ENCODE data around the gene CAMK2N1.

The CAMK2N1 gene

DNA sequence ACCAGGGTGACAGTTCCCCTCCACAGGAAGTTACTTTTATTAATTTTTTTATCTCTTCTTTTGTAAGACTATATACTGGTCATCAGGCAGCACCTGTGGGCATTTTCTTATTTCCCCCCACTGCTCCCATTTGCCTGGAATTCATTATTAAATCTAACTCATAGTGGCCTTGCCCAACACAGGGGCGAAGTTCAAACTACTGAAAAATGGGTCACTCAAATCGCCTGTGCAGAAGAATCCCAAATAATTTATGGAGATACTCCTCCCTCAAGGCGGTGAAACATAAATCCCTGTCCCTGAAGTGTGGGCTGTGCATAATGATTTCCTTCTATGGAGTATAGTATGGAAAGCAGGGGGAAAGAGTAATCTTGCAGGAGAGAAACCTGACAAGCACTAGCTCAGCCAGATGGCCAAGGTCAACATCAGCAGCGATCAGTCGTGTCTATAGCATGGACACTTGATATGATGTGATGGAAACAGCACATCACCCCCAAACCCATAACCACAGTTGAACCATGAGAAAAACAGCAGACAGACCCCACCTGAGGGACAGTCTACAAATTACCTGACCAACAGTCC is 7.9 kb downstream of the CAMK2N1 start:
- no peak for DNase-seq (ENCODE audit: low read depth in 2 of 2)

DNA sequence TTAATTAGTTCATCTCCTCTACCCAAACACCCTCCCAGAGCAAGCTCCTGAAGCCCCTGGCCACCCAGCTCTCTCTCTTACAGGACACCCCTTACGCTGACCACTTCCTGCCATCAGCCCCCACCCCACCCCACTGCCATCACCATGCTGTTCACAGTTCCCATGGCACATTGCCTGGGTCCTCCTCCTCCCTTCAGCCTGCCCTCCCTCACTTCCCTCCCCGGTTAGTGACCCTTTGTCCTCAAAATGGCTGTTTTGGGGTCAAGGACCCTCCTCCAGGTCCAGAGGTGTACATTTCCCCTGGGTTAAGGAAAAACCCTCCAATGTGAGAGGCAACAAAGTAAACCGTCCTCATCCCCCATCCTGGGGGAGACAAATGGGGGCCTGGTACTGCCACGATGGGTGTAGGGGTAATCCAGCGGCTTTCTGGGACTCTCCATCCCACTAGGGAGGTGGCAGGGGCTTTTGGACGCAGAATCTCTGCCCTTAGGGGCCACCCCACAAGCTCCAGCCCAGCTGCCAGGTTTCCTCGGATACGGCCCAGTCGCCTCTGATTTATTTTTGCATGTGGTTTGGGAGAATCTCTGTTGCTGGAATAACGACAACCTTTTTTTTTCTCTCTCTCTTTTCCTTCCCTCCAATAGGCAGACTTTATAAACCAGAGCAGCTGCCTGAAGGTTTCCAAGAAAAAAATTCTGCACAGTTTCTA is 8.5 kb downstream of the CAMK2N1 start:
- DNase-seq (ENCODE audit: low read depth in 2 of 2): no peak

DNA sequence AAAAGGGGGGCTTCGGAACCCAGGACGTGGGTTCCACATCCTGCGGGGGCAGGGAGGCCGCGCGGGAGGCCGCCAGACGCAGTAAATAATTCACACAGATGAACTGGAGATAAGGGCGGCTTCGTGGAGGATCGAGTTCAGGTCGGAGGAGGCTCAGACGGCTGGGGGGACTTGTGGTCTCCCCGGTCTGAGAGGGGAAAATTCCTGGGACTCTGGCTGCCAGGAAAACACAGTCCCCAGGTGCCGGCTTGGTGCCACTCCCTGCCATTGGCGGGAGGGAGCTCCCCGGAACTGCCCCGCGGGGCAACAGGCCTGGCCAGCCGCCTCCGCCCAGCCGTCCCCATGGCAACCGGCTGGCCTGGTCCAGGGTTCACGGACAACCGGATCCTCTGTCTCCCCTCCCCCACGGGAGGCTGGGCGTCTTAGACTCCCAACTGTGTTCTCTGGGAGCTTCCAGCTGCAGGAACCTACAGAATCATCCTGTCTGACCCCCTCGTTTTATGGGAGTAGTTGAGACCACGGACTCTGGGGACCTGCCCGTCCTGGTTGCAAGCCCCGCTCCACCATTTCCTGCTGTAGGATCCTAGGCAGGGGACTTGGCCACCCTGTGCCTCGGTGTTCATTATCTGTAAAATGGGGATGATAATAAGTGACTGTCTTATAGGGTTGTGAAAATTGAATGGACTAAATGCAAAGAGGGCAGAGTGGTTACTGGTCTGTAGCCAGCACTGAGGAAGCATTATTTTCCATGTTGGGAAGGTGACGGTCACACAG is 9.6 kb downstream of the CAMK2N1 start:
- no peak for DNase-seq (ENCODE audit: low read depth in 2 of 2)

DNA sequence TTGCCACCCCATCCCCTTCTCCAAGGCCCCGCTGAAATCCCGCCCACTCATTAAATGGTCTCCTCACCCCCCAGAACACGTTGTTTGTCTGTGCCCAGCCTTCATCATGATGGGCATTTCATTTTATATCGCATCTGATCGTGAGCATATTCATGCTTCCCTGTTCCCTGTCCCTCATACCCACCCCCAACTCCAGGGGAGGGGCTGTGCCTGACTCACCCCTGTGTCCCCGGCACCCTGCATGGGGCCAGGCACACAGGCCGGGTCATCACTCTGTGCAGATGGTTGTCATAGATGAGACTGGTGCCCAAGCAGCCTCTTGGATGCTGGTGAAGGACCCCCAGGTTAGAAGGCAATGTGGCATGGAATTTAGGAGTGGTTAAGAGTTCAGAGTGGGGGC is 11.0 kb downstream of the CAMK2N1 start:
- no peak for DNase-seq (ENCODE audit: low read depth in 2 of 2)

DNA sequence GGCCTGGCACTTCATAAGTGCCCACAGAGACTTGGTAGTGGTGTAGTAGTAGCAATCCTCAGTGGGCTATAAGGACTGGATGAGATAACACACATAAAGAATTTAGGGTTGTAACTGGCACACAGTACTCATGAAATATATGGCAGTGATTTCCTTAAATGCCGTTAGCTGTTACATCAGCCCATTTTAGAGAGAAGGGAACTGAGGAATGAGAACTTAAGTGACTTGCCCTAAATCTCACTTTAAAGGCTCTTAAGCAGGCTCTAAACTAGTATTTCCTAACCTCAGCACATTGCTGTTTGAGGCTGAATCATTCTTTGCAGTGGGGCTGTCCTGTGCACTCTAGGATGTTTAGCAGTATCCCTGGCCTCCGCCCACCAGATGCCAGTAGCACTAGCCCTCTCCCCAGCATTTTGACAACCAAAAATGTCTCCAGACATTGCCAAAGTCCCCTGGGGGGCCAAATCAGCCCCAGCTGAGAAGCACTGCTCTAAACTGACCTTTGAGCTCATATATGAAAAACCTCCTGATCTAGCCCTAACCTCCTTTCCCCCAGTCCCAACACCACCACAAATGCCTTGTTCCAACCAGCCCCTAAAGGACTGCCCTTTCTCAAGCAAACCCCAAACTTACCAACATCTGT is 11.6 kb downstream of the CAMK2N1 start:
- no peak for DNase-seq (ENCODE audit: low read depth in 2 of 2)

DNA sequence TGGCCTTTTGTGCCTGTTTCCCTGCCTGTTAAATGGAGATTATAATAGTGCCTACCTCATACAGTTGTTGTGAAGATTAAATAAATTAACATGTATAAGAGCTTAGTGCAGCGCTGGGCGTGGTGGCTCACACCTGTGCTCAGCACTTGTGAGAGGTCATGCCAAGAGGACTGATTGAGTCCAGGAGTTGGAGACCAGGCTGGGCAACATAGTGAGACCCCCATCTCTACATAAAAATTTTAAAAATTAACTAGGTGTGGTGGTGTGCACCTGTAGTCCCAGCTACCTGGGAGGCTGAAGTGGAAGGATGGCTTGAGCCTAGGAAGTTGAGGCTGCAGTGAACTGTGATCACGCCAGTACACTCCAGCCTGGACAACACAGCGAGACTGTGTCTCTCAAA is 12.1 kb downstream of the CAMK2N1 start:
- DNase-seq (ENCODE audit: low read depth in 2 of 2): no peak

DNA sequence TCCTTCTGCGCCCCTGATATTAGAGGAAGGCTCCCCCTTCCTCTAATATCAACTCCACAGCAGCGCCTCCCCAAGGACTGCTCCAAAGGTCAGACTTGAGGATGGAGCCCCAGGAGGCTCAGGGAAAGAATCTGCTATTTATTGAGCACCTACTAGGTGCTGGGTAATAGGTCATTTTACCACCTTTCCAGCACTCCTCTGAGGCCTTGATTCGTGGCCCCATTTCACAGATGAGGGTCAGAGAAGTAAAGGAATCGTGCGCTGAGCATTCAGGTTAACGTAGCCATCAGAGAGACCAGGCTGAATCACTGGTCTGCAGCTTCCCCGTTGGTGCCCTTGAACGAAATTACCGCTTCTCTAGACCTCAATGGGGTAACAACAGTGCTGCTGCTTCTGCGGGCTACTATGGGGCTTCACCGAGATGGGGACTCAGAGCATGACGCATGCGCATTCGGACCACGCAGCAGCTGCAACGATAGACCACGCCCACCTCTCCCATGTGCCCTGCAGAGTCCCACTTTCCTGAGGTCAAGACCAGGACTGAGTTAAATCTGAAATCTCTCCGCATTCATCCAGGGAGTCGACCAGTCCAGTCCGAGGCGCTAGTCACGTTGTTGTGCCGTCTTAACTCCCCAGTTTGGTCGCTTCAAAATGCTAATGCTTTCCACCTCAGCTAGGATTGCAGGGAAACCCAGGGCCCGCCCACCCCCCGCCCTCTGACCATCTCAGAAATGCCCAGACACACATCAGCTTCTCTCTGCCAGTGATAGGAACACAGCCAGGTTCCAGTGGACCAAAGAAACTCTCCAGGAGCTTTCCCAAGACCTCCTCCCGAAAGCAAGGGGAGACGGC is 12.9 kb downstream of the CAMK2N1 start:
- peak in 1 of 2 donors; percentile 14 for DNase-seq (ENCODE audit: low read depth in 2 of 2)

DNA sequence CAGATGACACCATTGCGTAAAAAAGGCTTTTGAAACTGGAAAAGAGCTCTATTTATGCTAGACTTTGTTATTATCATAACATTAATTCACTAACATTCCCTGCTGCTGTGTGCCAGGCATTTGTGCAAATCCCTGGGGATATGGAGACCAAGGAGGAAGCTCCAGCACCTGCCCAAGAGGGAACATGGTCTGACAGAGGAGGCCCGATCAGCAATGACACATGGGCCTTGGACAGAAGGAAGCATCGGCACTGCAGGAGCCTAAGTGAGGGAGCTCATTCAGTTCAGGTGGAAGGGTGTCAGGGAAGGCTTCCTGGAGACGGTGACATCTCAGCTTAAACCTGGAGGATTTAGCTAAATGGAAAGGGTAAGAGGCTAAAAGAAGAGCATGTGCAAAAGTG is 13.9 kb downstream of the CAMK2N1 start:
- no peak for DNase-seq (ENCODE audit: low read depth in 2 of 2)

DNA sequence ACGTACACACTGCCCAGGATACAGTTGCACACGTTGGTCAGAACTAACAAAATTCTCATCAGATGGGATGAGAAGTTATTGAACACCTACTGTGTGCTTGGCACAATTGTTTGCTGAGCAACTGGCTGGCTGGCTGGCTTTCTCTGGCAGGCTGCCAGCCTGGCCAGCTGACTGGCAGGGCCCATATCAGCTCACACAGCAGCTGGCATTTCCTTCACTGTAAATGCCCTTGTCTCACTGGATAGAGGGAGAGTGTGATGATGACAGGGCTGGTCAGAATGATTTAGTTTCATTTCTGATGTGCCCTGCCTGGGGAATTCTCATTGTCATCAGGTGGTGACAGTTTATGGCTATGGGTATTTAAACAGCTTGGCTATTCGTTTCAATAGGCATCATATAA is 15.8 kb downstream of the CAMK2N1 start:
- DNase-seq (ENCODE audit: low read depth in 2 of 2): no peak

DNA sequence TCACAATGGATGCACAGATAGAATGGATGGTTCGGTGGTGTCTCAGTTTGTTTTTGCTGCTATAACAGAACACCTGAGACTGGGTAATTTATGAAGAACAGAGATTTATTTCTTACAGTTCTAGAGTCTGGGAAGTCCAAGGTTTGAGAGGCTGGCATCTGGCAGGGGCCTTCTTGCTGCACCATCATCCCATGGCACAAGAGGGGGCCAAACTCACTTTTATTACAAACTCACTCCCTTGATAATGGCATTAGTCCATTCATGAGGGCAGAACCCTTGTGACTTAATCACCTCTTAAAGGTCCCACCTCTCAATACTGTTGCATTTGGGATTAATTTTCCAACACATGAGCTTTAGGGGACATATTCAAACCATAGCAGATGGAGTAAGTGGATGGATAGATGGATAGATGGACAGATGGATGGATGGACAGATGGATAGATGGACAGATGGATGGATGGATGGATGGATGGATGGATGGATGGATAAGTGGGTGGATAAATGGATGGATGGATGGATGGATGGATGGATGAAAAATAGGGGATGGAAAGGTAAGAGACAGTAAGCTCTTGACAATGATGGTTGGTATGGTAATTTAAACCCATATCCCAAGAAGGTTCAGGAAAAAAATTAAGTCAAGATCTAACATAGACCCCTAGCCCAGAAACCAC is 16.5 kb downstream of the CAMK2N1 start:
- DNase-seq (ENCODE audit: low read depth in 2 of 2): no peak

DNA sequence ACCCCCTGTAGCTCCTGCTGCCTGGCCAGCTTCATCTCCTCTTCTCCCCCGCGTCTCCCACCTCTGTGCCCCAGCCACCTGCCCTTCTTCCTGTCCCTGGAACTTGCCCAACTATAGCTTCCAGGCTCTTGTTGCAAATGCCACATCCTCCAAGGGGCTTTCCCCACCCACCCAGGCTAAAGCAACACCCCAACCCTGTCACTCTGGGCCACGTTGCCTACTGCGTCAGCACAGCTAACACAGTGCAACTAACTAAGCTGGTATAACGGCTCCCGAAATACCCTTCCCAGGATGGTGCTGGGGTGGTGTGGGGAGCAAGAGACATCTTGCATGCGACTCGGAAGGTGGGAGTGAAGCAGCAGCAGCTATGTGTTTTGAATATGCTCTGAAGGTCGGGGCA is 19.7 kb downstream of the CAMK2N1 start:
- DNase-seq (ENCODE audit: low read depth in 2 of 2): no peak

DNA sequence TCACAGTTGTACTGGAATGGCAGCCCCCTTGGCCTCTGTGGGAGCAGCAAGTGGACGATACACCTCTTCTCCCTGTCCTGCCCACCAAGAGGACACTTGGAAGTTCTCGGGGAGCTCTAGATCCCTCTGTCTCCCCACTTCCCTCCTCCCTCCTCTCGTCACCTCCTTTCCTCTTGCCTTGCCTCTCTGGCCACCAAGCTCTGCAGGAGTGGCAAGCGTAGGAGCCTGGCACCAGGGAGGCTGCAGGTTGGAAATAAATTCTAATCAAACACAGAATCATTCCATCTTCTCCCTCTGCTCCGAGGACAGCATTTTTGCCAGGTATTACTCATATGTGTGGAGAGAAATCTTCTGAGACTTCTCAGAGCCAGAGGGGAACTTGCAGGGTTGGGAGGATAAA is 20.8 kb downstream of the CAMK2N1 start:
- DNase-seq (ENCODE audit: low read depth in 2 of 2): no peak

DNA sequence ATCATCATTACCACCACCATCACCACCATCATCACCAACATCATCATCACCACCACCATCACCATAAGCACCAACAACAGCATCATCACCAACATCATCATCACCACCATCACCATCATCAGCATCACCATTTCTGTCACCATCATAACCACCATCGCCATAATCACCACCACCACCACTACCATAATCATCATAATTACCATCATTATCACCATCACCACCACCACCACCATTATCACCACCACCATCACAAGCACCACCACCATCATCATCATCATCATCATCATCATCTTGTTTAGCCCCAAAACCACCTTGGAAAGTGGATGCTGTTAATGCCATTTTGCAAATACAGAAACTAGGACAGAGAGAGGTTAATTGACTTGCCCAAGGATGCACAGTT is 22.5 kb downstream of the CAMK2N1 start:
- no peak for DNase-seq (ENCODE audit: low read depth in 2 of 2)

DNA sequence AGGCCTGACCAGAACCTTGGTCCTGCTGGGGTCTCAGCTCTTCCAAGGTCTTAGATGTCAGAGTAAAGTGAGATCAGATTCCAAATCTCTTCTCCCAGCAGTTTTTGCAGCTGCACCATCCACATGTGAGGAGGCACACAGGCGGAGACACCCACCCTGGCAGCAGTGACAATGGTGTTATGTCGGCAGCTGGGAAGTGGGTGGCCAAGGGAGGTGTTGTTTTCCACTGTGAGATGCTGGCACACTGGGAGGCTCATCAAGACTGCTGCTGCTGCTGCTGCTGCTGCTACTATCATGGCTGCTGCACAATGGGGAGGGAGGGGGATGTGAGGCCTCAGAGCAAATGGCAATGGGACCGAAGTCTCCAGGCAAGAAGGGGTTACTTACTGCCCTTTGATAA is 23.6 kb downstream of the CAMK2N1 start:
- DNase-seq (ENCODE audit: low read depth in 2 of 2): no peak

DNA sequence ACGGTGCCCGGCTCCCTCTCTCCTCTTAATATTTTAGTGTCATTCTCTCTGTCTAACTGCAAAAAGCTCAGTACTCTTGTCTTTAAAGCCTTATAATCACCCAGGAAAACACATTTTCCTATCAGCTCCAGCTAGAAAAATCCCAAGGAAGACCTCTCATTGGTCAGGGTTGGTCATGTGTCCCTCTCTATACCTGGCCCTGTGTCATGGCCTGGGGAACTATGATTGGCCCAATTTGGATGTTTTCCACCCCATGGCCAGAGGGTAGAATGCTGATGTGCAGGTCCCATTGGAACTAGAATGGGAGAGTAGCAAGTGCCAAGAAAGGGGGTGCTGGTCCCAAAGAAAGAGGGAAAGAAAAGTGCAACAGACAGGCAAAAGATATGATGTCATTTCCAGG is 27.3 kb downstream of the CAMK2N1 start:
- no peak for DNase-seq (ENCODE audit: low read depth in 2 of 2)

DNA sequence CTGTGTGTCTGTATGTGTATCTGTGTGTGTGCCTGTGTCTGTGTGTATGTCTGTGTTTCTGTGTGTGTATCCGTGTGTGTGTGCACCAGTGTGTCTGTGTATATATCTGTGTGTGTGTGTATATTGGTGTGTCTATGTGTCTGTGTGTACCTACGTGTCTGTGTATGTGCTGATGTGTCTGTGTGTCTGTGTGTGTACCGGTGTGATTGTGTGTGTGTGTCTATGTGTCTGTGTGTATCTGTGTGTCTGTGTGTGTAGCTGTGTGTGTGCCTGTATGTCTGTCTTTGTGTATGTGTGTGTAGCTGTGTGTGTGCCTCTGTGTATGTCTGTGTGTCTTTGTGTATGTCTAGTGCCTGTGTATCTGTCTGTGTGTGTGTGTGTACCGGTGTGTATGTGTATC is 32.0 kb downstream of the CAMK2N1 start:
- no peak for DNase-seq (ENCODE audit: low read depth in 2 of 2)

DNA sequence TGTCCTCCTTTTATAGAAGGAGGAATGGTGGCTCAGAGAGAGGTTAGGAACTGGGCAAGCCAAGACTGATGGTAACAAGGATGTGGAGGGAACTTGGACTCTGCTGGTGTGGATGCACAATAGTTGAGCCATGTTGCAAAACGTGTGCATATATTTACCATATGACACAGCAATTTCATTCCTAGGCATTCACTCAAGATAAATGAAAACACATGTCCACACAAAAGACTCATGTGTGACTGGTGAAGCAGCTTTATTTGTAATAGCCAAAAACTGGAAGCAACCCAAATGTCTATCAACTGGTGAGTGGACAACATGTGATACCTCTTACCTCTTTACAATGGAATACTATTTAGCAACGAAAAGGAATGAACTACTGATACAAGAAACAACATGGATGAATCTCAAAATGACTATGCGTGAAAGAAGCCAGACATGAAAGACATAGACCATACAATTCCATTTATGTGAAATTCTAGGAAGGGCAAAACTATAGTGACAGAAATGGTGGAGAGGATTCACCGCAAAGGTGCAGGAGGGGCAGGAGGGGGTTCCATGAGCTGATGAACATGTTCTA is 36.2 kb downstream of the CAMK2N1 start:
- no peak for DNase-seq (ENCODE audit: low read depth in 2 of 2)

DNA sequence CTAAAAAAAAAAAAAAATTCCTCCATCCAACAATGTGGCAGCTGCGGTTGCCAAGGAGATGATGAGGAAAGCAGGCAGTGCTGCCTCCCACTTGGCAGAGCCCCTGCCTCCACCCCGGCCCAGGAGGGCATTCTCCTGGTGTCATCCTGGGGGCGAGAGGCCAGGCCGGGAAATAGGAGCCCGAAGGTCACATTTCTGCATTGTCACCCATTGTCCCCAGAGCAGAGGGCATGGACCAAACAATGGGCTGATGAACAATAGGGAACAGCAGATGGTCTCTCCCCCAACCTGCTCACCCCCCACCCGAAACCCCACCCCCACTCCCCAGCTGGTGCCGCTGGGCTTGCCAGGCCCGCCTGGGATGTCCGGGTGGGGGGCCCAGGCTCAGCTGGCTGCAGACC is 37.3 kb downstream of the CAMK2N1 start:
- no peak for DNase-seq (ENCODE audit: low read depth in 2 of 2)

DNA sequence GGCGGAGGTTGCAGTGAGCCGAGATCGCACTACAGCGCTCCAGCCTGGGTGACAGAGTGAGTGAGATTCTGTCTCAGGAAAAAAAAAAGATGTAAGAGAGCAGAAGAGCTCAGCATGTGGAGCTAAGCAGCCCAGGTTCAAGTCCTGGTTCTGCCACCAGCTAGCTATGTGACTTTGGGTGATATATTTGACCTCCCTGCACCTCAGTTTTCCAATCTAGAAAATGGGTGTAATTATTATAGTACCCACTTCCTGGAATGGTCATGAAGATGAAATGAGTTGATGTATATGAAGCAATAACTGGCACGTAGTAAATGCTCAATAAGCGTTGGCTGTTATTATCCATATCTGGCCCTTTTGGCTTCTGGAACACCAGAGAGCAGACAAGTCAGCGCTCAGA is 38.2 kb downstream of the CAMK2N1 start:
- no peak for DNase-seq (ENCODE audit: low read depth in 2 of 2)

DNA sequence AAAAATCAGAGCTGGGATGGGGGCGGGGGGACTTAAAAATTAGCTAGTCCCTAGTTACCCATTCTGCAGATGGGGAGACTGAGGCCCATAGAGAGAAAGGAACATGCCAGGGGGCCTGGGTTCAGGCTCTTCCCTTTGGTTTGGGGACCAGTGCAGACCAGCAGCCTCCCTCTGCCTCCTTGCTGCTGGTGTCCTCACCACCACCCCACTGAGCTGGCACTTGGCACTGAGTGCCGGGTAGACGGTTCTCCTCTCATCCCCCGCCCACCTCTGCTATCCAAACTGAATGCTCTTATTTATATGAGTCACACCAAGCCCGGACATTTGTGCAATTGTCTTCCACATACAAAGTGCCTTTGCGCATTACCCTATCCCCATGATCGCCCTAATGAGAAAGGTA is 39.2 kb downstream of the CAMK2N1 start:
- DNase-seq (ENCODE audit: low read depth in 2 of 2): no peak

DNA sequence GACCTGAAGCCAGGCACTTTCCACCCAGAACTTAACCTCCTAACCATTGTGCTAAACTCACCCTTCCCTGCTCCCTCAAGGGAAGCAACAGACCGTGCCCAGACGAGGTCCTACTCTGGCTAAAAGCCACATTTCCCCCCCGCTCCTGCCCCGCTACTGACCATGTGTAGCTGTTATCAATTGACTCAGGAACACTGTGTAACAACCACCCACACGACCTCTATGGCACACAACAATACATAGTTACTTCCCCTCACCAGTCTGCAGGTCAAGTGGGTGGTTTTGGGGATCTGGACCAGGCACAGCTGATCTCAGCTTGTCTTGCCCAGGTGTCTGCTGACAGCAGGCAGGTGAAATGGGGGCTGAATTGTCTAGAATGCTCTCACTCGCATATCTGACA is 40.1 kb downstream of the CAMK2N1 start:
- no peak for DNase-seq (ENCODE audit: low read depth in 2 of 2)

Data from stimulated activated CD8-positive, alpha-beta memory T cell treated with anti-CD3 and anti-CD28 coated beads, Interleukin-7, amount 100 ng/mL, for 4 hours (primary cell).